DND-41 (cell line): ENCODE results near the gene CDPF1.

Source experiments
- ATAC-seq: fragments of 200-7000 bp; cut with Tn5 transposase; 3 replicates; pipeline ENCODE4 v1.9.1; 2021; ENCODE audit warnings: low read depth; ENCODE audit not compliant: insufficient read depth
- DNase-seq: peaks from one replicate; pipeline ENCODE4 v3.0.0-alpha.2; 2020
- H2AFZ ChIP-seq: 2 replicates; pipeline ENCODE4 v1.6.0; 2012; ENCODE audit warnings: low read depth, low read length
- H3K27ac ChIP-seq: 2 replicates; pipeline ENCODE4 v1.5.1; 2012; ENCODE audit warnings: low read length, inconsistent platforms
- H3K27me3 ChIP-seq: fragments of 200-600 bp; sonication (generic); 2 replicates; pipeline ENCODE4 v1.6.0; 2012; ENCODE audit warnings: low read length, mild to moderate bottlenecking, inconsistent platforms; ENCODE audit not compliant: insufficient read depth, poor library complexity
- H3K36me3 ChIP-seq: 2 replicates; pipeline ENCODE4 v1.5.1; 2012; ENCODE audit warnings: low read length, inconsistent platforms; ENCODE audit not compliant: insufficient read depth
- H3K4me1 ChIP-seq: 2 replicates; pipeline ENCODE4 v1.5.1; 2012; ENCODE audit warnings: mild to moderate bottlenecking, low read length; ENCODE audit not compliant: insufficient read depth
- H3K4me2 ChIP-seq: 2 replicates; pipeline ENCODE4 v1.6.0; 2012; ENCODE audit warnings: mild to moderate bottlenecking, moderate library complexity, low read length, inconsistent platforms; ENCODE audit not compliant: insufficient read depth
- H3K4me3 ChIP-seq, 2 experiments: fragments of 200-600 bp in 1 of 2; shearing (Covaris generic) in 1 of 2; 2 replicates each; pipeline ENCODE4 v1.5.1; 2012 to 2016; ENCODE audit warnings: inconsistent platforms in 2 of 2, low read length in 2 of 2, mild to moderate bottlenecking in 2 of 2, low read depth in 1 of 2, moderate library complexity in 1 of 2
- H3K79me2 ChIP-seq: 2 replicates; pipeline ENCODE4 v1.6.0; 2012; ENCODE audit warnings: low read length, inconsistent platforms; ENCODE audit not compliant: insufficient read depth
- H3K9ac ChIP-seq: 2 replicates; pipeline ENCODE4 v1.6.0; 2012; ENCODE audit warnings: low read depth, mild to moderate bottlenecking, inconsistent platforms, low read length, moderate library complexity
- H3K9me3 ChIP-seq: 2 replicates; pipeline ENCODE4 v1.5.1; 2012; ENCODE audit warnings: low read length, moderate library complexity, mild to moderate bottlenecking, inconsistent platforms; ENCODE audit not compliant: insufficient read depth, severe bottlenecking
- H4K20me1 ChIP-seq: 2 replicates; pipeline ENCODE4 v1.6.0; 2012; ENCODE audit warnings: low read length; ENCODE audit not compliant: insufficient read depth
- EZH2 ChIP-seq: IDR thresholded peaks from 3 replicates; pipeline ENCODE4 v1.6.1; 2012; ENCODE audit warnings: borderline replicate concordance, low read depth, mild to moderate bottlenecking, moderate library complexity, low read length, inconsistent platforms; ENCODE audit not compliant: severe bottlenecking
- TF ChIP-seq, protein P1 (sequence below): IDR thresholded peaks from 2 replicates; pipeline ENCODE4 v1.5.1; 2012; ENCODE audit warnings: borderline replicate concordance, low read length, moderate library complexity, mild to moderate bottlenecking; ENCODE audit not compliant: poor library complexity, severe bottlenecking; ENCODE audit errors: extremely low read depth

Gene CDPF1

GRCh38 chr22:46296257-46297150 lies 46.4 kb upstream of the CDPF1 start, which contains the start of gene GTSE1:
TSS of gene GTSE1 (plus strand) at chr22:46296870. CDS start at chr22:46297401, 531 bp downstream.
- H2AFZ ChIP-seq, result peak within 1 kb of the TSS; percentile 84
- H3K4me3 ChIP-seq, result peak within 1 kb of the TSS; percentile 93
- no peak for TF ChIP-seq EZH2
- TF ChIP-seq, protein P1, sequence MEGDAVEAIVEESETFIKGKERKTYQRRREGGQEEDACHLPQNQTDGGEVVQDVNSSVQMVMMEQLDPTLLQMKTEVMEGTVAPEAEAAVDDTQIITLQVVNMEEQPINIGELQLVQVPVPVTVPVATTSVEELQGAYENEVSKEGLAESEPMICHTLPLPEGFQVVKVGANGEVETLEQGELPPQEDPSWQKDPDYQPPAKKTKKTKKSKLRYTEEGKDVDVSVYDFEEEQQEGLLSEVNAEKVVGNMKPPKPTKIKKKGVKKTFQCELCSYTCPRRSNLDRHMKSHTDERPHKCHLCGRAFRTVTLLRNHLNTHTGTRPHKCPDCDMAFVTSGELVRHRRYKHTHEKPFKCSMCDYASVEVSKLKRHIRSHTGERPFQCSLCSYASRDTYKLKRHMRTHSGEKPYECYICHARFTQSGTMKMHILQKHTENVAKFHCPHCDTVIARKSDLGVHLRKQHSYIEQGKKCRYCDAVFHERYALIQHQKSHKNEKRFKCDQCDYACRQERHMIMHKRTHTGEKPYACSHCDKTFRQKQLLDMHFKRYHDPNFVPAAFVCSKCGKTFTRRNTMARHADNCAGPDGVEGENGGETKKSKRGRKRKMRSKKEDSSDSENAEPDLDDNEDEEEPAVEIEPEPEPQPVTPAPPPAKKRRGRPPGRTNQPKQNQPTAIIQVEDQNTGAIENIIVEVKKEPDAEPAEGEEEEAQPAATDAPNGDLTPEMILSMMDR, result peak; percentile 68
- peaks cover 58% of the 10 kb centered on the region for H3K79me2 ChIP-seq
- H3K9ac ChIP-seq, result peak within 1 kb of the TSS; percentile 93
- H3K27me3 ChIP-seq, result no peaks in the 10 kb centered on the region
- peak; percentile 91 for ATAC-seq
- DNase-seq, result peak; percentile 99
- peaks cover 55% of the 10 kb centered on the region for H3K36me3 ChIP-seq
- peaks cover 21% of the 10 kb centered on the region for H4K20me1 ChIP-seq
- peak within 1 kb of the TSS; percentile 90 for H3K4me2 ChIP-seq
- peak within 1 kb of the TSS; percentile 95 for H3K27ac ChIP-seq
- H3K9me3 ChIP-seq, result no peaks in the 10 kb centered on the region
- peaks cover 53% of the 10 kb centered on the region for H3K4me1 ChIP-seq

- H3K27me3 ChIP-seq, result no peaks in the 10 kb centered on the region
- no peak for ATAC-seq
- H3K27ac ChIP-seq, result peak overlapping the region; percentile 94
- peaks cover 55% of the 10 kb centered on the region for H3K36me3 ChIP-seq
- no peak for DNase-seq
- H3K9me3 ChIP-seq, result no peaks in the 10 kb centered on the region
- TF ChIP-seq EZH2, result no peak
- TF ChIP-seq, protein P1, result no peak
- peaks cover 13% of the 10 kb centered on the region for H4K20me1 ChIP-seq
- H3K9ac ChIP-seq, result peak overlapping the region; percentile 93
- H3K4me1 ChIP-seq, result peaks cover 43% of the 10 kb centered on the region
- peak overlapping the region; percentile 46 to 93; a peak in 3 of 4 replicates for H3K4me3 ChIP-seq
- peak overlapping the region; percentile 84 for H2AFZ ChIP-seq
- peak overlapping the region; percentile 85 for H3K4me2 ChIP-seq
- H3K79me2 ChIP-seq, result peaks cover 47% of the 10 kb centered on the region
Measured at GRCh38 chr22:46295277-46295971, 45.3 kb upstream of the CDPF1 start.

GRCh38 chr22:46294784-46295183 lies 44.7 kb upstream of the CDPF1 start:
- peaks cover 55% of the 10 kb centered on the region for H3K36me3 ChIP-seq
- H3K4me1 ChIP-seq, result peaks cover 36% of the 10 kb centered on the region
- H3K27me3 ChIP-seq, result no peaks in the 10 kb centered on the region
- no peaks in the 10 kb centered on the region for H3K9me3 ChIP-seq
- no peak for ATAC-seq
- no peak for TF ChIP-seq EZH2
- TF ChIP-seq, protein P1, result no peak
- H3K4me3 ChIP-seq, result no peak overlapping the region
- peak overlapping the region; percentile 94; the same call in 1 of the 2 replicates for H3K27ac ChIP-seq
- H3K4me2 ChIP-seq, result 0 out of 2 replicates have a peak overlapping the region, but pooled peaks have one; percentile 85
- no peak for DNase-seq
- H2AFZ ChIP-seq, result no peak overlapping the region
- no peak overlapping the region for H3K9ac ChIP-seq
- peaks cover 9% of the 10 kb centered on the region; the same call in 1 of the 2 replicates for H4K20me1 ChIP-seq
- peaks cover 41% of the 10 kb centered on the region for H3K79me2 ChIP-seq
